Superior temporal gyrus (tissue), 1 donor: ENCODE data around the gene MYO10.
A peak's percentile ranks its signal among the peaks of the same experiment; 100 is the strongest.
"Not testable (repeated sequence)": the region's sequence is repeated elsewhere in the genome, so short reads cannot be mapped to it uniquely, and the experiment has no call there.

ENCODE experiments used
- DNase-seq: peaks from one replicate; pipeline ENCODE4 v3.0.0-alpha.2; 2016; ENCODE audit errors: extremely low spot score

Gene MYO10

DNA sequence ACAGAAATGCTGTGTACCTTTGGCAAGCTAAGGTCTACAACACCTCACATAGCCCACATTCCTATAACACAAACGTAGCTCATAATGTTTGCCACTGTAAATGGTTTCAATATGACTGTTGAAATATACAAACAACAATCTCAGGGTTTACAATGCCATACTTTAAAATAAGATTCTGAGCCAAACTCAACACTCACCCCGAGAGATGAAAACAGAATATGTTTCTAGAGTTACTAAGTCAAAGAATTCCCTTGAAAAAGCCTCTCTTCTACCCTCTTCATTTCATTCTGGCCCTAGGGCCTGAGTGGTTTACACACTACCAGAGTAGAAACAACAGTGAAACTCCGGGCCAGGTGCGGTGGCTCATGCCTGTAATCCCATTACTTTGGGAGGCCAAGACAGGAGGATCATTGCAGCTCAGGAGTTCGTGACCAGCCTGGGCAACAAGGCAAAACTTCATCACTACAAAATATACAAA is 72.6 kb downstream of the MYO10 start:
- no peak for DNase-seq

DNA sequence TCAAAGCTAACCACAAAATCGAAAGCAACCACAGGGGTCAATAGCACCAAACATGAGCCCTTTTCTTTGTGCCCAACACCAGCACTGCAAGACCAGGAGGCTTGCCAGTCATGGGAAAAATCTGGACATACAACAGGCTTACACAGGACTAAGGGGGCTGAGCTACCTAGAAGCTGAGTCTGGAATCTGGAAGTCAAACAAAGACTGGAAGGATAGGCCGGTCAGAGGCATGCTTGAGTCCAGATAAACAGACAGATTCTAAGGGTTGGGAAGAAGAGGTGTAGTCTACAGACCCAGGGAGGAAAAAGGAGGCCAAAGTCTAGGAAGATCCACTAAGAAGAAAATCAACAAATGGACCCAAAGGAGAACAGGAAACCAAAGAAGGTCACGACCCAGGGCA is 73.3 kb downstream of the MYO10 start:
- DNase-seq: no peak

GRCh38 chr5:16859346-16859745 is 76.7 kb downstream of the MYO10 start:
- no peak for DNase-seq

GRCh38 chr5:16858151-16858550 is 77.9 kb downstream of the MYO10 start:
- no peak for DNase-seq

GRCh38 chr5:16857635-16858034 is 78.5 kb downstream of the MYO10 start:
- no peak for DNase-seq

DNA sequence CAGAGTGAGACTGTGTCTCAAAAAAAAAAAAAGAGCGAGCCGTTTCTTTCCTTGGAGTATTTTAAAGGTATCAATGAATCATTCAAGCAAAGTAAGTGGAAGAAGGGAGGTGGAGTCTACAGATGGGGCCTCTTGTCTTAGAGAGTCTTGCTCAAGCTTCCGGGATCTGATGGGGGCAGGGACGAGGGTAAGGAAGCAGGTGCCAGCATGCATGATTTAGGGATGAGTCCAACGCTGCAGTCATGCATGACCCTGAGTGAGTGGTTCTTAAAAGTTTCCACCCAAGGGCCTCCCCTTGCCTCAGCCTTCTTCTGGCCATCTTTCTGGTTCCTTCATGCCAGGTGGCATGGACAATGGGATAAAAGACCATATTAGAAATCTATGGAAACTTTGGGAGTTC is 79.6 kb downstream of the MYO10 start:
- DNase-seq: no peak

DNA sequence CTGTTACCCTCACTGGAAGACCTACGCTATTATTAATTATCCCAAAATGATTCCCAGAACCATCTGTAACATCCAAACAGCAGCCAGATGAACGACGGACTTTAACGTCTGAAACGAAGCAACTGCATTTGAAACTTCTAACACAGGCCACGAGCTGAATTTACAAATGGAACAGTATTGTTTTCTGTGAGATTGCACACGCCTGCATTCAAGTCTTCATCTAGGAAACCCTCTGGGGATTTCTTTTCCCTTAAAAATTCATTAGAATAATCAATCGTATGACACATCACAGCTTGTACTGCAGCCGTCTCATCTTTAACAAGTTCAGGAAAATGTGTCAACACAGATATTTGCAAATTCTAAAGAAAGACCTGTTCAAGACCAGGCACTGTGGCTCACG is 80.2 kb downstream of the MYO10 start:
- no peak for DNase-seq

GRCh38 chr5:16855485-16855884 is 80.6 kb downstream of the MYO10 start:
- no peak for DNase-seq

- DNase-seq: no peak
These were observed 81.7 kb downstream of the MYO10 start for GRCh38 chr5:16854351-16854750.

GRCh38 chr5:16853518-16853917 is 82.6 kb downstream of the MYO10 start:
- no peak for DNase-seq

- no peak for DNase-seq
These were observed 83.7 kb downstream of the MYO10 start for GRCh38 chr5:16852251-16853005.

- no peak for DNase-seq
These were observed 86.3 kb downstream of the MYO10 start for GRCh38 chr5:16849775-16850174.

GRCh38 chr5:16849181-16849580 is 86.9 kb downstream of the MYO10 start:
- DNase-seq: no peak

GRCh38 chr5:16844952-16845351 is 91.1 kb downstream of the MYO10 start:
- DNase-seq: no peak

DNA sequence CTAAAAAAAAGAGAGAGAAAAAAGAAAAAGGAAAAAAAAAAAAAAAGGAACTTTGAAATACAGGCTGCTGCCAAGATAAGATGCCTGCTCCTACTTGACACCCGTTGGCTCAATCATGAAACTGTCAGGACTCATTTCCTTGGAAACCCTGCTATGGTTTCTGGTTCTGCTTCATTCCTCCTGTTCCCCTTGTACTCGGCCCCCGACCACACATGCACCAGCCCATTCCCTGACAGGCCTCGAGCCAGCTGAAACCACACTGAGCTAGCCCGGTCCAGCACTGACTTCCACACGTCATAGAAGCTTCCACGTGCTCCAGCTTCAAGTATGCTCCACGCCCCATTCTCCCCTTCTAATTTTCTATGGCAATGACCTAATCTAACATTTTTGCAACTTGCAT is 93.2 kb downstream of the MYO10 start:
- DNase-seq: no peak

DNA sequence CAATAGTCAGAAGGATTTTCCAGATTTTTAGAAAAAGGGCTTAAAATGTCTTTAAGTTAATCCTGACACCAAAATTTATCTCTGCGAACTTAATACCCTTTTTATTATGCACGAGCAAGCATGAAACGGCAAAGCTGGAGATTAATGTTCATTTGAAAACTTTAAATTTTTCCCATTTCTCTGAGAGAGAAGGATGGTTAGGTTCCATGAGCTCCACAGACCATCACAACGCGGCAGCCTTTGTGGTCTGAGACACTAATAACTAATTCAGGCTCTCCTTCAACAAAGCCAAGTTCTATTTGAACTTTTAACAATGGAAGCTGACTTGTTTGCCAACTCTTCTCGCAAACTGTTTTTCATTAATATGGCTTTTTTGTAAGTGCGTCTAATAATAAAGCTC is 94.7 kb downstream of the MYO10 start:
- no peak for DNase-seq

DNA sequence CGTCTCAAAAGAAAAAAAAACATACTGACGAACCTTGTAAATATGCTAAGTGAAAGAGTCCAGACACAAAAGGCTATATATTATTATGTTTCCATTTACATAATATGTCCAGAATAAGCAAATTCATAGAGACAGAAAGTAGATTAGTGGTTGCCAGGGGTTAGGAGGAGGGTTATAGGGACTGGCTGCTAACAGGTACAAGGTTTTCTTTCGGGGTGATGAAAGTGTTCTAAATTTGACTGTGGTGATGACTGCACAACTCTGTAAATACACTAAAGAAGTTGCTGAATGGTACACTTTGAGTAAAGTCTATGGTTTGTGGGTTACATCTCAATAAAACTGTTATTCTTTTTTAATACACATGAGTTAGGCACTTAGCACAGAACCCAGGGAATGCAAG is 98.8 kb downstream of the MYO10 start:
- DNase-seq: no peak

- DNase-seq: no peak
These were observed 102.1 kb downstream of the MYO10 start for GRCh38 chr5:16834029-16834428.

DNA sequence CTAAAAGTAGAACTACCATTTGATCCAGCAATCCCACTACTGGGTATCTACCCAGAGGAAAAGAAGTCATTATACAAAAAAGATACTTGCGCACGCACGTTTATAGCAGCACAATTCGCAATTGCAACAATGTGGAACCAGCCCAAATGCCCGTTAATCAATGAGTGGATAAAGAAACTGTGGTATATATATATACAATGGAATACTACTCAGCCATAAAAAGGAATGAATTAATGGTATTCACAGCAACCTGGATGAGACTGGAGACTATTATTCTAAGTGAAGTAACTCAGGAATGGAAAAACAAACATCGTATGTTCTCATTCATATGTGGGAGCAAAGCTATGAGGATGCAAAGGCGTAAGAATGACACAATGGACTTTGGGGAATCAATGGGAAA is 104.8 kb downstream of the MYO10 start:
- DNase-seq: not testable (repeated sequence)

- no peak for DNase-seq
These were observed 108.3 kb downstream of the MYO10 start for GRCh38 chr5:16827755-16828154.

DNA sequence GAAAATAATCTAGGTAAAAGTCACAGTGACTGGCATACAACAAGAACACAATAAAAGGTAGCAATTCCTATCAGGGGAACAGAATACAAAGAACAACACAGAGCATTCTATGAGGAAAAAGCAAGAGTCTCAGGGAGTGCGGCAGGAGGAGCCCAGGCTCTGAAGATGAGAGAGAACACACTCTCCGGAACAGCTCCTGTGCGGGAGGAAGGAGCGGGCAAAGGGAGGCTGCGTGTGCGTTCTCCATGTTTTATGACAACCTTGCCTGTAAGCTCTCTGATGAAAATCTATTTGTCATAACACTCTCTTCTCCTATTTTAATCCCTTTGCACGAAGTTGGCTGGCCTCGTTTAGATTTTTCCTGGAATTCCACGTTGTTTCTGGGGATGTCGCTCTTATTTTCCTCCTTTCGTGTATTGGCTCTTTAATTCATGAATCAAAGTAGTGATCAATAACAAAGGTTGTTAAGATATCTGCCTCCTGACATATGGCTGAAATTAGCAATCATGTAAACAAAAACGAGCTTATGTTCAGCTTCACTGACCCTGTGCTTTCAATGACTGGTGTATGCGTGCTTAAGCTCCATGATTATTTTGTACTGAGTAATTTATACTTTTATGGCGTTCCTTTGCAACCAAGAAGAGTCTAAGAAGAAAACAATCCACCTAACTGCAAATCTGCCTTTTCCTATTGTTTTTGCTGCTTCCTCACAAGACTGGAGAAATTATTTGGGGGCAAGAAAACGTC is 109.5 kb downstream of the MYO10 start:
- DNase-seq: peak; percentile 28

DNA sequence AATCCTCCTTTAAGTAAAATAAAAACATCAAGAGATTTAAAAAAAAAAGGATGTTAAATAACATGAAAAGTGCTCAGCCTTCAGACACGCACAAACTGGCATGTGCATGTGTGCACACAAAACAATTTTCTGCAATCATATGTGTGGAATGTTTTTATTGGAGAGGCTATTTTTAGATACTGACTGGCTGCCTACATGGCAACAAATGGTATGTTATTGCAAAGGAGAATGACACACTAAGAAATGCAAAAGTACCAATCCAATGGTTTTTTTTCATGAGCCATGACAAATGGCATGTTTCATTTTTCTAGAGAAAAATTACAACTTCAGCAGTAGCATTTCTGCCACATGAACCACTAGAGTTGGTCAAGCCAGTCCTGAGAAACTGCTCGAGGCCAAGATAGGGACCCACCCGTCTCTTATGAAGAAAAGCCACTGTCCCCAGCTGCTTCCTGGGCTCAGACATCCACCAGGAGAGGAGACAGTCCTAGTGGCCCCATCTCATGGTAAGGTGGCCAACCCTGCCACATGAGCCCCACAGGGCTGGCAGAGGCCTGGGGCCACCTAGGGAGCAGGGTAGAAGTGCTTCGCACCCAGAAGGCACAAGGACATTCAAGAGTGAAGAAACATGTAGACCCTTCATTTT is 116.4 kb downstream of the MYO10 start:
- no peak for DNase-seq

DNA sequence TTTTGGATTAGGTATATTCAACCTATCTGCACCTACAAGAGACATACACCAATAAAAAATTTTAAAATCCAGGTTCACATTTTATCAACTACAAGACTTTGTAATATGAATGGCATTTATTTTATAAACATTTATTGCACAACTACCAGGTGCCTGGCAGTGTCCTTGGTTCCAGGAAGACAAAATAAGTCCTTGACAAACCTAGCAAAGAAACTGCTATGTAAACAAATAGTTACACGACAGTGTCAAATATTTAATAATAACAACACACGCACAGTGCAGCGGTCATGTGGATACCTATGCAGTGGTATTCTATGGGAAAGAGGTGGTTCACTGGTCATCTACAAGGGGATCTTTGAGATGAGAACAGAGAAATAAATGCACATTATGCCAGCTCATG is 120.7 kb downstream of the MYO10 start:
- DNase-seq: no peak
